B cell (primary cell): ENCODE measurements around the gene ELMO1.

Source experiments
- CTCF ChIP-seq: fragments of 200-600 bp; IDR thresholded peaks from one replicate; pipeline ENCODE4 v1.8.0; 2022; ENCODE audit warnings: antibody characterized with exemption, mild to moderate bottlenecking
- EZH2 ChIP-seq: IDR thresholded peaks from 2 replicates; pipeline ENCODE4 v1.6.1; 2012; ENCODE audit warnings: borderline replicate concordance, low read depth, mild to moderate bottlenecking, moderate library complexity, low read length; ENCODE audit not compliant: insufficient read depth, poor library complexity, severe bottlenecking

- TF ChIP-seq CTCF: no peak
- TF ChIP-seq EZH2: no peak
Observed at GRCh38 chr7:37041461-37041860, 407.2 kb downstream of the ELMO1 start.
